Left ventricle myocardium inferior (tissue), 1 donor: ENCODE results near the gene KRTAP9-6. TPM values are rescaled to one million over a fixed set of nuclear protein-coding genes. Genes with fewer than 3 reads are reported as not detected.

ENCODE experiments used
- DNase-seq: peaks from one replicate; pipeline ENCODE4 v3.0.0-alpha.2; 2020
- H3K27ac ChIP-seq: fragments of 200-600 bp; replicated peaks from 2 replicates; pipeline ENCODE4 v1.8.0; 2021
- H3K27me3 ChIP-seq: fragments of 200-600 bp; 2 replicates; pipeline ENCODE4 v1.8.0; 2021; ENCODE audit warnings: low read depth
- H3K36me3 ChIP-seq: fragments of 200-600 bp; 2 replicates; pipeline ENCODE4 v1.8.0; 2021
- H3K4me1 ChIP-seq: fragments of 200-600 bp; 2 replicates; pipeline ENCODE4 v1.8.0; 2021
- H3K4me3 ChIP-seq: fragments of 200-600 bp; 2 replicates; pipeline ENCODE4 v1.8.0; 2021; ENCODE audit warnings: mild to moderate bottlenecking, moderate library complexity
- H3K9me3 ChIP-seq: fragments of 200-600 bp; replicated peaks from 2 replicates; pipeline ENCODE4 v1.8.0; 2021
- CTCF ChIP-seq: fragments of 200-600 bp; IDR thresholded peaks from 2 replicates; pipeline ENCODE4 v1.8.0; 2021; ENCODE audit warnings: antibody characterized with exemption, mild to moderate bottlenecking, borderline replicate concordance
- intact Hi-C: fragments of 100-400 bp; cut with micrococcal nuclease; formaldehyde crosslinking; loops from one replicate; pipeline ENCODE4 v1.11.0; 2022
- total RNA-seq: library from RNA; stranded (reverse); fragmentation: NEBNext Ultra II Directional; extraction: Animal tissue kit (Norgen Biotek cat#: 25700); gene quantifications from one replicate; pipeline ENCODE4 v1.2.1, GENCODE V29; 2021
- donor health status: DM: no; HTN: yes; CAD: no; lungs with severe emphysema.

Gene KRTAP9-6
- total RNA-seq, 1 donor from 2014 or later = not detected

DNA sequence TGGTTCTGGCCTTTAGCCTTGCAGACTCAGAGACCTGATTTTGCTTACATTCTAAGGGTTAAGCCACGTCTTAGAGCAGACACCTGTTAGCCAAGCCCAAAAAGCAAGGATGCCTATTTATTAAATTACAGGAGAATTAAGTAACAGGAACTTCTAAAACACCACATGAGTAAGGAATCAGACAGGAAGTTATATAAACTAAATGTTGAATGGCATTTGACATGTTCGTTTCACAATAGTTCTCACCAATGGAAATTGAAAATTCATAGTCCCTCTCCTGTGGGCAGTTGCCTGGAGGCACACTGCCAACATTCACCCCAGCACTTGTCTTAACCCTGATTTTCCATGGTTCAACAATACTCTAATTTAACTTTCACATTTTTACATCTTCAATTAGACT is 19.4 kb downstream of the KRTAP9-6 start:
- TF ChIP-seq CTCF = no peak
- H3K9me3 ChIP-seq = peaks cover 5% of the 10 kb centered on the region
- intact Hi-C loops = no loop called here
- H3K36me3 ChIP-seq = no peaks in the 10 kb centered on the region
- no peak for DNase-seq
- H3K27ac ChIP-seq = no peak overlapping the region
- no peak overlapping the region for H3K4me3 ChIP-seq
- H3K27me3 ChIP-seq = peaks cover 64% of the 10 kb centered on the region
- no peaks in the 10 kb centered on the region for H3K4me1 ChIP-seq

- Histone ChIP-seq H3K27me3 (peaks cover 73% of the 10 kb centered on the region), H3K27ac (no peak overlapping the region), H3K4me1 (no peaks in the 10 kb centered on the region), H3K36me3 (no peaks in the 10 kb centered on the region), H3K9me3 (no peaks in the 10 kb centered on the region), H3K4me3 (no peak overlapping the region)
- no peak for DNase-seq
- intact Hi-C loops = no loop called here
- no peak for TF ChIP-seq CTCF
Measured at GRCh38 chr17:41287050-41287449, 21.9 kb downstream of the KRTAP9-6 start.

DNA sequence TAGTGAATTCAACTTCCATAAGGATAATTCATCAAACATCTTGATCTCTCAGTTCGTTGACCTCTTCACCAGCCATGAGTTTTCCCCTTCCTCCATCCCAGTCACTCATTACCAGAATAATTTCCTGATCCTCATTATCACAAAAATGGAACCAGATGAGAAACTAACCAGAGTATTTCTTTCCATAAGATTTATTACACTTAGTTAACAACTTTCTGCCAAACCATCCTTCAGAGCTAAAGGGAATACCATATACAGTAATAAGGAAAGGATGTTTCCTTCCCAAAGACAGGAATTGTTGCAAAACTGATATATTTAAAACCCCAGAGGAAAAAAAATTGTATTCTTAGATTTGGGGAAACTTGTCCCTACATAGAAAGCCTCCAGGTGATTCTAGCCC is 28.8 kb downstream of the KRTAP9-6 start:
- no peaks in the 10 kb centered on the region for H3K4me1 ChIP-seq
- no peaks in the 10 kb centered on the region for H3K9me3 ChIP-seq
- no peak overlapping the region for H3K4me3 ChIP-seq
- no peak for DNase-seq
- no peak for TF ChIP-seq CTCF
- H3K36me3 ChIP-seq = no peaks in the 10 kb centered on the region
- no peak overlapping the region for H3K27ac ChIP-seq
- intact Hi-C loops = no loop called here
- peaks cover 61% of the 10 kb centered on the region for H3K27me3 ChIP-seq

DNA sequence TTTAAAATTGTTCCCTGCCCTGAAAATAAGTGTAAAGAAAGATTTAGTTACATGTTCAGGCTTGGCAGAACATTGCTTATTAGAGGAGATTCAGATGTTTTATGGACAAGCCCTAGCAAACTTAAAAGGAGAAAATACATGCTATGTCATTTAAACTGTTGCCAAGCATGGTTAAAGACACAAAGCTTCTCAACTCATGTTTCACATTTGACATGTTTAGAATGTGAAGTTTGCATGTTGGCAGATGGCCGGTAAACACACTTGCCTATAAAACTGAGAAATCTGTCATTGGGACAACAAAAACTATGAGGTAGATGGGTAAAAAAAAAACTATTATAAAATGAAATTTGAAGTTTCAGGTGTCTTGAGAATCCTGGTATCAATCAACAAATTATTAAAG is 31.7 kb downstream of the KRTAP9-6 start:
- no peak overlapping the region for H3K27ac ChIP-seq
- intact Hi-C loops = no loop called here
- DNase-seq = no peak
- no peak for TF ChIP-seq CTCF
- H3K4me3 ChIP-seq = no peak overlapping the region
- no peaks in the 10 kb centered on the region for H3K36me3 ChIP-seq
- peaks cover 7% of the 10 kb centered on the region for H3K9me3 ChIP-seq
- H3K27me3 ChIP-seq = peaks cover 35% of the 10 kb centered on the region
- no peaks in the 10 kb centered on the region for H3K4me1 ChIP-seq

GRCh38 chr17:41298458-41299135 is 33.4 kb downstream of the KRTAP9-6 start:
- Histone ChIP-seq H3K4me3 (no peak overlapping the region), H3K36me3 (no peaks in the 10 kb centered on the region), H3K9me3 (peaks cover 9% of the 10 kb centered on the region), H3K4me1 (peaks cover 7% of the 10 kb centered on the region), H3K27me3 (peaks cover 17% of the 10 kb centered on the region), H3K27ac (no peak overlapping the region)
- no peak for DNase-seq
- no peak for TF ChIP-seq CTCF
- intact Hi-C loops = no loop called here
